ENCODE results near the gene MADD.
"Not testable (repeated sequence)": the region's sequence is repeated elsewhere in the genome, so short reads cannot be mapped to it uniquely, and the experiment has no call there.

Gene MADD

GRCh38 chr11:47329431-47329986 lies 59.6 kb downstream of the MADD start:
- Histone ChIP-seq H3K36me3 (ENCODE audit: insufficient read depth, low read length) (no peaks in the 10 kb centered on the region), H3K9me3 (ENCODE audit: control insufficient read depth, insufficient read depth, low read length) (no peaks in the 10 kb centered on the region), H3K9ac (ENCODE audit: low read depth, low read length) (no peak overlapping the region), H3K4me1 (ENCODE audit: insufficient read depth, low read length) (no peaks in the 10 kb centered on the region)

GRCh38 chr11:47329987-47330931 lies 60.3 kb downstream of the MADD start:
- Histone ChIP-seq H3K9me3 (ENCODE audit: control insufficient read depth, insufficient read depth, low read length) (no peaks in the 10 kb centered on the region), H3K9ac (ENCODE audit: low read depth, low read length) (no peak overlapping the region), H3K36me3 (ENCODE audit: insufficient read depth, low read length) (no peaks in the 10 kb centered on the region), H3K4me1 (ENCODE audit: insufficient read depth, low read length) (no peaks in the 10 kb centered on the region)

GRCh38 chr11:47331454-47332302 lies 61.7 kb downstream of the MADD start:
- H3K9ac ChIP-seq (ENCODE audit: low read depth, low read length) = no peak overlapping the region
- H3K36me3 ChIP-seq (ENCODE audit: insufficient read depth, low read length) = no peaks in the 10 kb centered on the region
- H3K4me1 ChIP-seq (ENCODE audit: insufficient read depth, low read length) = no peaks in the 10 kb centered on the region
- no peaks in the 10 kb centered on the region for H3K9me3 ChIP-seq (ENCODE audit: control insufficient read depth, insufficient read depth, low read length)

- H3K36me3 ChIP-seq (ENCODE audit: insufficient read depth, low read length) = no peaks in the 10 kb centered on the region
- no peaks in the 10 kb centered on the region for H3K4me1 ChIP-seq (ENCODE audit: insufficient read depth, low read length)
- no peak overlapping the region for H3K9ac ChIP-seq (ENCODE audit: low read depth, low read length)
- H3K9me3 ChIP-seq (ENCODE audit: control insufficient read depth, insufficient read depth, low read length) = no peaks in the 10 kb centered on the region
These were observed 62.4 kb downstream of the MADD start for GRCh38 chr11:47332303-47332711.

- Histone ChIP-seq H3K36me3 (ENCODE audit: insufficient read depth, low read length) (no peaks in the 10 kb centered on the region), H3K9me3 (ENCODE audit: control insufficient read depth, insufficient read depth, low read length) (no peaks in the 10 kb centered on the region), H3K9ac (ENCODE audit: low read depth, low read length) (no peak overlapping the region), H3K4me1 (ENCODE audit: insufficient read depth, low read length) (no peaks in the 10 kb centered on the region)
These were observed 63.0 kb downstream of the MADD start for GRCh38 chr11:47332791-47333525.

GRCh38 chr11:47333526-47333845 lies 63.6 kb downstream of the MADD start:
- Histone ChIP-seq H3K36me3 (ENCODE audit: insufficient read depth, low read length) (no peaks in the 10 kb centered on the region), H3K9me3 (ENCODE audit: control insufficient read depth, insufficient read depth, low read length) (no peaks in the 10 kb centered on the region), H3K4me1 (ENCODE audit: insufficient read depth, low read length) (no peaks in the 10 kb centered on the region), H3K9ac (ENCODE audit: low read depth, low read length) (no peak overlapping the region)

- no peaks in the 10 kb centered on the region for H3K36me3 ChIP-seq (ENCODE audit: insufficient read depth, low read length)
- H3K4me1 ChIP-seq (ENCODE audit: insufficient read depth, low read length) = no peaks in the 10 kb centered on the region
- H3K9ac ChIP-seq (ENCODE audit: low read depth, low read length) = no peak overlapping the region
- H3K9me3 ChIP-seq (ENCODE audit: control insufficient read depth, insufficient read depth, low read length) = no peaks in the 10 kb centered on the region
These were observed 64.0 kb downstream of the MADD start for GRCh38 chr11:47333886-47334443.

- not testable (repeated sequence) for H3K4me1 ChIP-seq (ENCODE audit: insufficient read depth, low read length); H3K36me3 ChIP-seq (ENCODE audit: insufficient read depth, low read length)
These were observed 64.9 kb downstream of the MADD start for GRCh38 chr11:47334699-47335411.

GRCh38 chr11:47335733-47336132 lies 65.8 kb downstream of the MADD start:
- H3K9me3 ChIP-seq (ENCODE audit: control insufficient read depth, insufficient read depth, low read length) = no peaks in the 10 kb centered on the region
- no peaks in the 10 kb centered on the region for H3K36me3 ChIP-seq (ENCODE audit: insufficient read depth, low read length)
- no peaks in the 10 kb centered on the region for H3K4me1 ChIP-seq (ENCODE audit: insufficient read depth, low read length)
- no peak overlapping the region for H3K9ac ChIP-seq (ENCODE audit: low read depth, low read length)

More at GRCh38 chr11:47334699-47335411, 64.9 kb downstream of the MADD start:
- H3K9me3 ChIP-seq (ENCODE audit: control insufficient read depth, insufficient read depth, low read length); H3K9ac ChIP-seq (ENCODE audit: low read depth, low read length): not testable (repeated sequence)

- Histone ChIP-seq H3K9me3 (ENCODE audit: control insufficient read depth, insufficient read depth, low read length) (no peaks in the 10 kb centered on the region), H3K36me3 (ENCODE audit: insufficient read depth, low read length) (no peaks in the 10 kb centered on the region), H3K4me1 (ENCODE audit: insufficient read depth, low read length) (no peaks in the 10 kb centered on the region)
These were observed 66.7 kb downstream of the MADD start for GRCh38 chr11:47336595-47336994.

GRCh38 chr11:47337229-47337924 lies 67.4 kb downstream of the MADD start:
- H3K9me3 ChIP-seq (ENCODE audit: control insufficient read depth, insufficient read depth, low read length) = no peaks in the 10 kb centered on the region
- H3K4me1 ChIP-seq (ENCODE audit: insufficient read depth, low read length) = no peaks in the 10 kb centered on the region
- H3K9ac ChIP-seq (ENCODE audit: low read depth, low read length) = no peak overlapping the region
- no peaks in the 10 kb centered on the region for H3K36me3 ChIP-seq (ENCODE audit: insufficient read depth, low read length)

More at GRCh38 chr11:47336595-47336994, 66.7 kb downstream of the MADD start:
- H3K9ac ChIP-seq (ENCODE audit: low read depth, low read length) = no peak overlapping the region

- no peak overlapping the region for H3K9ac ChIP-seq (ENCODE audit: low read depth, low read length)
- no peaks in the 10 kb centered on the region for H3K9me3 ChIP-seq (ENCODE audit: control insufficient read depth, insufficient read depth, low read length)
- no peaks in the 10 kb centered on the region for H3K36me3 ChIP-seq (ENCODE audit: insufficient read depth, low read length)
- no peaks in the 10 kb centered on the region for H3K4me1 ChIP-seq (ENCODE audit: insufficient read depth, low read length)
These were observed 68.7 kb downstream of the MADD start for GRCh38 chr11:47338396-47339241.
